Mammary epithelial cell (primary cell): ENCODE data around the gene GNAS-AS1.

ENCODE experiments used
- EZH2 ChIP-seq: IDR thresholded peaks from 2 replicates; pipeline ENCODE4 v1.6.1; 2012; ENCODE audit warnings: low read length, inconsistent platforms, borderline replicate concordance
- TF ChIP-seq, protein P1 (sequence below), 2 donors: IDR thresholded peaks in 1 of 2; conservative IDR thresholded peaks in 1 of 2; 2 replicates each; pipeline ENCODE4 v1.5.1; 2011 to 2012; ENCODE audit warnings: inconsistent platforms in 2 of 2, low read length in 2 of 2, mild to moderate bottlenecking in 2 of 2, control low read depth in 1 of 2, low read depth in 1 of 2; ENCODE audit not compliant: insufficient read depth in 1 of 2; ENCODE audit errors: extremely low read depth in 1 of 2

GRCh38 chr20:58772786-58773185 lies 77.9 kb downstream of the GNAS-AS1 start:
- TF ChIP-seq, protein P1, sequence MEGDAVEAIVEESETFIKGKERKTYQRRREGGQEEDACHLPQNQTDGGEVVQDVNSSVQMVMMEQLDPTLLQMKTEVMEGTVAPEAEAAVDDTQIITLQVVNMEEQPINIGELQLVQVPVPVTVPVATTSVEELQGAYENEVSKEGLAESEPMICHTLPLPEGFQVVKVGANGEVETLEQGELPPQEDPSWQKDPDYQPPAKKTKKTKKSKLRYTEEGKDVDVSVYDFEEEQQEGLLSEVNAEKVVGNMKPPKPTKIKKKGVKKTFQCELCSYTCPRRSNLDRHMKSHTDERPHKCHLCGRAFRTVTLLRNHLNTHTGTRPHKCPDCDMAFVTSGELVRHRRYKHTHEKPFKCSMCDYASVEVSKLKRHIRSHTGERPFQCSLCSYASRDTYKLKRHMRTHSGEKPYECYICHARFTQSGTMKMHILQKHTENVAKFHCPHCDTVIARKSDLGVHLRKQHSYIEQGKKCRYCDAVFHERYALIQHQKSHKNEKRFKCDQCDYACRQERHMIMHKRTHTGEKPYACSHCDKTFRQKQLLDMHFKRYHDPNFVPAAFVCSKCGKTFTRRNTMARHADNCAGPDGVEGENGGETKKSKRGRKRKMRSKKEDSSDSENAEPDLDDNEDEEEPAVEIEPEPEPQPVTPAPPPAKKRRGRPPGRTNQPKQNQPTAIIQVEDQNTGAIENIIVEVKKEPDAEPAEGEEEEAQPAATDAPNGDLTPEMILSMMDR (conservative IDR thresholded peaks at IDR 0.05 in 1 of 2, IDR thresholded peaks at IDR 0.05 in 1 of 2; ENCODE audit: extremely low read depth in 1 of 2, insufficient read depth in 1 of 2, low read depth in 1 of 2, low read length in 2 of 2): no peak
- no peak for TF ChIP-seq EZH2
